H4 (cell line): ENCODE data around the gene TMEM259. TPM values are rescaled to one million over a fixed set of nuclear protein-coding genes. Genes with fewer than 3 reads are reported as not detected.
A peak's percentile ranks its signal among the peaks of the same experiment; 100 is the strongest.

ENCODE experiments used
- DNase-seq: peaks from one replicate; pipeline ENCODE4 v3.0.0-alpha.2; 2015; ENCODE audit warnings: low spot score
- total RNA-seq: library from RNA; depleted of rRNA; stranded (reverse); fragments of >200 nt; shearing (Covaris generic); gene quantifications from 2 replicates; pipeline ENCODE4 v1.2.3, GENCODE V29; 2014; rRNA removed

TMEM259 gene
- total RNA-seq, 1 experiment from 2014 or later, result 57.0 TPM

- no peak for DNase-seq
These were observed 58.1 kb downstream of the TMEM259 start for GRCh38 chr19:962683-963400.

GRCh38 chr19:961866-962620 is 58.9 kb downstream of the TMEM259 start:
- peak; percentile 65 for DNase-seq

GRCh38 chr19:960601-960938 is 60.4 kb downstream of the TMEM259 start:
- DNase-seq, result no peak

- no peak for DNase-seq
These were observed 60.9 kb downstream of the TMEM259 start for GRCh38 chr19:960020-960419.

Other genes with a start within 250 kb of the TMEM259 start
- gene PTBP1, start 223.7 kb downstream of the TMEM259 start, total RNA-seq, result 131 and 138 TPM in 2 replicates
- 0.14 TPM in 1 of 2 replicates, not detected in the other for gene PLPPR3, start 199.2 kb downstream of the TMEM259 start, total RNA-seq
- not detected in 2 replicates for gene AZU1, start 193.3 kb downstream of the TMEM259 start, total RNA-seq
- 0.72 TPM in 1 of 2 replicates, not detected in the other for gene PRTN3, start 180.1 kb downstream of the TMEM259 start, total RNA-seq
- not detected in 2 replicates for gene ELANE, start 168.8 kb downstream of the TMEM259 start, total RNA-seq
- 2.3 and 3.5 TPM in 2 replicates for gene CFD, start 161.5 kb downstream of the TMEM259 start, total RNA-seq
- 16.6 and 27.4 TPM in 2 replicates for gene MED16, start 127.9 kb downstream of the TMEM259 start, total RNA-seq
- gene RNU6-9, start 127.6 kb downstream of the TMEM259 start, total RNA-seq, result not detected in 2 replicates
- gene R3HDM4, start 107.9 kb downstream of the TMEM259 start, total RNA-seq, result 20.3 and 26.8 TPM in 2 replicates
- not detected in 2 replicates for gene KISS1R, start 103.8 kb downstream of the TMEM259 start, total RNA-seq
- gene ARID3A, start 95.1 kb downstream of the TMEM259 start, total RNA-seq, result 2.3 and 9.0 TPM in 2 replicates
- gene WDR18, start 36.8 kb downstream of the TMEM259 start, total RNA-seq, result 61.9 and 77.2 TPM in 2 replicates
- 0.23 TPM in 1 of 2 replicates, not detected in the other for gene GRIN3B, start 20.7 kb downstream of the TMEM259 start, total RNA-seq
- gene RNU6-2, start 399 bp upstream of the TMEM259 start, total RNA-seq, result not detected in 2 replicates
- gene CNN2, start 5.5 kb upstream of the TMEM259 start, total RNA-seq, result 111 and 123 TPM in 2 replicates
- 2.9 and 3.6 TPM in 2 replicates for gene ABCA7, start 19.0 kb upstream of the TMEM259 start, total RNA-seq
- gene ARHGAP45, start 46.0 kb upstream of the TMEM259 start, total RNA-seq, result 2.4 and 3.2 TPM in 2 replicates
- 237 and 244 TPM in 2 replicates for gene POLR2E, start 74.3 kb upstream of the TMEM259 start, total RNA-seq
- gene GPX4, start 82.9 kb upstream of the TMEM259 start, total RNA-seq, result 470 and 493 TPM in 2 replicates
- gene SBNO2, start 153.1 kb upstream of the TMEM259 start, total RNA-seq, result 8.6 and 14.8 TPM in 2 replicates
- gene STK11, start 184.7 kb upstream of the TMEM259 start, total RNA-seq, result 17.4 and 28.7 TPM in 2 replicates
- gene CBARP, start 216.9 kb upstream of the TMEM259 start, total RNA-seq, result 0.37 and 1.2 TPM in 2 replicates
- 34.9 and 37.0 TPM in 2 replicates for gene ATP5F1D, start 220.6 kb upstream of the TMEM259 start, total RNA-seq
- 2.4 and 4.2 TPM in 2 replicates for gene MIDN, start 227.5 kb upstream of the TMEM259 start, total RNA-seq
- 196 and 197 TPM in 2 replicates for gene CIRBP, start 248.2 kb upstream of the TMEM259 start, total RNA-seq